K562 (cell line): ENCODE measurements around the gene PHOSPHO1. TPM values are rescaled to one million over a fixed set of nuclear protein-coding genes. Genes with fewer than 3 reads are reported as not detected.
A peak's percentile ranks its signal among the peaks of the same experiment; 100 is the strongest.

Source experiments
- ATF3 ChIP-seq, 2 experiments: fragments of 450-650 bp in 1 of 2; sonication (generic) in 1 of 2; formaldehyde crosslinking in 1 of 2; IDR thresholded peaks in 1 of 2; conservative IDR thresholded peaks in 1 of 2; 2 replicates each; pipeline versions ENCODE4 v1.6.1 to v1.8.1; 2016 to 2023; ENCODE audit warnings: mild to moderate bottlenecking in 2 of 2, moderate library complexity in 2 of 2, inconsistent platforms in 1 of 2, missing genetic modification reagents in 1 of 2
- HMGXB4 ChIP-seq: sonication (generic); formaldehyde crosslinking; IDR thresholded peaks from 2 replicates; pipeline ENCODE4 v1.8.1; 2023; ENCODE audit warnings: mild to moderate bottlenecking, missing genetic modification reagents
- LCOR ChIP-seq: sonication (generic); formaldehyde crosslinking; IDR thresholded peaks from 2 replicates; pipeline ENCODE4 v1.8.0; 2022; ENCODE audit warnings: mild to moderate bottlenecking, missing genetic modification reagents
- MEF2A ChIP-seq: IDR thresholded peaks from 2 replicates; pipeline ENCODE4 v1.6.1; 2011; ENCODE audit warnings: low read depth, mild to moderate bottlenecking, low read length, moderate library complexity; ENCODE audit not compliant: control insufficient read depth
- NR0B1 ChIP-seq: fragments of 450-650 bp; IDR thresholded peaks from one replicate; pipeline ENCODE4 v1.6.1; 2018; ENCODE audit warnings: mild to moderate bottlenecking, moderate library complexity; ENCODE audit not compliant: partially characterized antibody
- RB1 ChIP-seq: fragments of 450-650 bp; IDR thresholded peaks from 2 replicates; pipeline ENCODE4 v1.6.1; 2017; ENCODE audit warnings: low read depth, mild to moderate bottlenecking
- RBM25 ChIP-seq: fragments of 200-400 bp; formaldehyde crosslinking; IDR thresholded peaks from 2 replicates; pipeline ENCODE4 v1.6.1; 2018; ENCODE audit warnings: low read length, low read depth, moderate library complexity; ENCODE audit not compliant: severe bottlenecking
- SPI1 ChIP-seq: IDR thresholded peaks from 2 replicates; pipeline ENCODE4 v1.6.1; 2011; ENCODE audit warnings: low read depth, low read length, control low read depth, borderline replicate concordance
- SRF ChIP-seq, 2 experiments: fragments of 250-450, 450-650 bp in 1 of 2; sonication (Bioruptor Pico) in 1 of 2; sonication (generic) in 1 of 2; formaldehyde crosslinking; IDR thresholded peaks; 2 replicates each; pipeline versions ENCODE4 v1.5.0 to v1.5.1; 2020 to 2022; ENCODE audit warnings: mild to moderate bottlenecking in 1 of 2, missing genetic modification reagents in 1 of 2
- STAT5A ChIP-seq: IDR thresholded peaks from 2 replicates; pipeline ENCODE4 v1.6.1; 2012; ENCODE audit warnings: low read length, inconsistent platforms, borderline replicate concordance
- STAT6 ChIP-seq: sonication (generic); formaldehyde crosslinking; IDR thresholded peaks from 2 replicates; pipeline ENCODE4 v1.8.1; 2023; ENCODE audit warnings: mild to moderate bottlenecking, missing genetic modification reagents
- TAF7 ChIP-seq: fragments of 450-650 bp; IDR thresholded peaks from 2 replicates; pipeline ENCODE4 v1.6.1; 2016; ENCODE audit warnings: missing genetic modification characterization, missing compliant biosample characterization
- USF1 ChIP-seq: sonication (generic); formaldehyde crosslinking; IDR thresholded peaks from 2 replicates; pipeline ENCODE4 v1.9.0; 2022; ENCODE audit warnings: mild to moderate bottlenecking, missing genetic modification reagents
- ZBTB1 ChIP-seq: sonication (generic); formaldehyde crosslinking; IDR thresholded peaks from 2 replicates; pipeline ENCODE4 v1.8.1; 2023; ENCODE audit warnings: missing genetic modification reagents, low read depth, mild to moderate bottlenecking, borderline replicate concordance
- ZBTB43 ChIP-seq: sonication (generic); formaldehyde crosslinking; IDR thresholded peaks from 2 replicates; pipeline ENCODE4 v1.8.0; 2023; ENCODE audit warnings: mild to moderate bottlenecking, missing genetic modification reagents
- ZNF589 ChIP-seq: fragments of 200-800 bp; sonication (Bioruptor generic); IDR thresholded peaks from 2 replicates; pipeline ENCODE4 v1.6.1; 2016; ENCODE audit warnings: low read depth, missing genetic modification characterization, missing compliant biosample characterization
- polyA plus RNA-seq, 8 experiments: library from polyadenylated mRNA; depleted of rRNA in 4 of 8; stranded (reverse) in 5 of 8; unstranded in 3 of 8; fragments of >200 nt; fragmentation: Nextera tagmentation in 2 of 8; fragmentation: Illumina TruSeq in 1 of 8; extraction: Ambion mirVana in 2 of 8; extraction: Trizol in 1 of 8; gene quantifications; 2 replicates each; pipeline versions ENCODE4 v1.2.1 to v1.2.3, GENCODE V29; 2011 to 2014; ENCODE audit warnings: inconsistent platforms in 1 of 8, missing spikeins in 1 of 8
- total RNA-seq, 7 experiments: library from RNA; depleted of rRNA in 6 of 7; stranded (reverse); fragments of >200 nt in 6 of 7; fragmentation: Illumina TruSeq in 2 of 7; extraction: Trizol in 2 of 7; gene quantifications; 2 replicates each; pipeline versions ENCODE4 v1.2.1 to v1.2.3, GENCODE V29; 2011 to 2021; ENCODE audit warnings: low replicate concordance in 1 of 7

PHOSPHO1 gene
- total and polyA plus RNA-seq, 9 of the 15 experiments (the other 6 are each of a cell fraction or from before 2014, with no cell fraction given) = 0.06 to 0.07 TPM; not detected in 7

GRCh38 chr17:49230636-49231562 is at the start of gene PHOSPHO1 (continued):
- TF ChIP-seq ZBTB1 (CRISPR knock-in tag) (peak; percentile 13; the same call in 1 of the 2 replicates), ZNF589 (no peak), HMGXB4 (CRISPR knock-in tag) (no peak), USF1 (CRISPR knock-in tag) (peak; percentile 20; the same call in 1 of the 2 replicates), MEF2A (no peak), TAF7 (tag) (no peak), STAT6 (CRISPR knock-in tag) (no peak), RBM25 (peak; percentile 70), ATF3 (IDR thresholded peaks at IDR 0.05) (no peak), ATF3 (CRISPR knock-in tag; conservative IDR thresholded peaks at IDR 0.05) (no peak), STAT5A (no peak), SRF (CRISPR knock-in tag; IDR thresholded peaks at IDR 0.05) (peak in 1 of 2 experiments; percentile 16; a peak in 1 of 4 replicates), RB1 (no peak), ZBTB43 (CRISPR knock-in tag) (no peak), SPI1 (peak; percentile 78; the same call in 1 of the 2 replicates), LCOR (CRISPR knock-in tag) (0 out of 2 replicates have a peak, but pooled peaks have one; percentile 31), NR0B1 (no peak)
